HG02763 (cell line): ENCODE measurements around the gene KCNH2.
"Not testable (repeated sequence)": the region's sequence is repeated elsewhere in the genome, so short reads cannot be mapped to it uniquely, and the experiment has no call there.

Experiments used
- ATAC-seq: cut with Tn5 transposase; IDR thresholded peaks from one replicate; pipeline ENCODE4 v1.9.1; 2021; ENCODE audit warnings: mild to moderate bottlenecking, moderate library complexity; ENCODE audit not compliant: unreplicated experiment

KCNH2 gene

DNA sequence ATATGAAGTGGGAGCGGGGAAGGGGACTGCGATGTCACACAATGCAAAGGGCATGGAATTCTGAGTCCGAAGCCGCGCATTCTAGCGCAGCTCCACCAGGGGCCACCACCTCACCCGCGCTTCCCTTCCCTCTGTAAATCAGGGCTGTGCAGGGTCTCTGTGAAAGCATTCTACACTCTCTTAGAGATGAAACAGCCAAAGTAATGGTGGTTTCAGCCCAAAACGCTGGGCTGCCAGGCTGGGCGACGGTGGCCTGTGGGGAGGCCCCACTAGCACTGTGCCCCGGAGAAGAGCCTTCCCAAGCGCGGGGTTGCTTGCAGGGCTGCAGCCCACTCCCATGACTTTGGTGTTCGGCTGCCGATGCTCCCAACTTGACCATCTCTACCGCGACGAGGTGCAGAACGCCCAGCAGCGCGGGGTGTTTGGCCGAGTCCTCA, 34.8 kb upstream of the KCNH2 start:
- ATAC-seq: no peak

- ATAC-seq: no peak
Observed at GRCh38 chr7:151012031-151012692, 34.0 kb upstream of the KCNH2 start.

DNA sequence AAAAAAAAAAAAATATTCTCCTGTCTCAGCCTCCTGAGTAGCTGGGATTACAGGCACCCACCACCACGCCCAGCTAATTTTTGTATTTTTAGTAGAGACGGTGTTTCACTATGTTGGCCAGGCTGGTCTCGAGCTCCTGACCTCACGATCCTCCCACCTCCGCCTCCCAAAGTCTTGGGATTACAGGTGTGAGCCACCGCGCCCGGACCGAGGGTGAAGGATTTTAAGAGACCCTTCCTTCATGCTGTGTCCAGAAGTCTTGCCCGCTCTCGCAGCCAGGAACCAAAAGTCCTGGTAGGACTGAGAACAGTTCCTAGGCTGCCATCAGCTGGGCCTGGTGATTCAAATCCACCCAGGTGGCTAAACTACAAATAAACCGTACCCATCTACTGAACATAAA, 33.5 kb upstream of the KCNH2 start:
- not testable (repeated sequence) for ATAC-seq

DNA sequence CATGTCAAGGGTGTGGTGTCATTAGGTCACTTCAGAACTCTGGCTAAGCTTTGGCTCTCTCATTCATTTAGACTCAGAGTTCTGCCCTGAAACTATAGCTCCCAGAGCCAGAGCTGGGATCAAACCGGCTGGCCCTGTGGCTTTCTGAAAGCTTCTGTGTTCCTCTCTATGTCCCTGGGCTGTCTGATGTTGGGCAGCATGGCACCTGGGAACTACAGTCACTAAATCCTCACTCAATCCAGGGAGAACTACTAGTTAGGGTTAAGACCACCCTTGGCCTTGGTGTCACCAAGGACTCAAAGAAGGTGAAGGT, 32.9 kb upstream of the KCNH2 start:
- ATAC-seq: no peak

DNA sequence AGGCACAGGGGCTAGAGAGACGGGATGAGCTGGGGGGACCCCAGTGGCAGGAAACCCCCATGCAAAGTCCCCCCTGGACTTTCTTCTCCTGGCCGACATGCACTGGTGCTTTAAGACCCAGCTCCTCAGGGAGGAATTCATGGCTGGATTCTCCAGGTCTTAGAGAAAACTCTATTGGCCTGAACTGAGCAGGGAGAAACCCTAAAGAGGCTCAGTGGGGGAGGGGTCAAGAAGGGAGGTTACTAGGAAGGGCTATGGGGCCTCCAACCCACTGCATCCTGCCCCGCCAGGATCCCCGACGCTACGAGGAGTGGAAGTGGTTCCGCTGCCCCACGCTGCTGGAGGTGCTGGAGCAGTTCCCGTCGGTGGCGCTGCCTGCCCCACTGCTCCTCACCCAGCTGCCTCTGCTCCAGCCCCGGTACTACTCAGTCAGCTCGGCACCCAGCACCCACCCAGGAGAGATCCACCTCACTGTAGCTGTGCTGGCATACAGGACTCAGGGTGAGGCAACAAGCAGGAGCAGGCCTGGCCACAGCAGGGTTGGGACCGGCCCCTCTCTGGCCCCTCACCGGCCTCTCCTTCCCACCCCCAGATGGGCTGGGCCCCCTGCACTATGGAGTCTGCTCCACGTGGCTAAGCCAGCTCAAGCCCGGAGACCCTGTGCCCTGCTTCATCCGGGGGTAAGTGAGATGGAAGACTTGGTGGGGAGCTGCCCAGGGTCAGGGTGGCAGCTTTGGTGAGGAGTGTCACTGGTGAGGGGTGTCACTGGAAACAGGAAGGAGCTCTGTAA, 32.4 kb upstream of the KCNH2 start:
- ATAC-seq: no peak

- no peak for ATAC-seq
Observed at GRCh38 chr7:151010037-151010306, 31.9 kb upstream of the KCNH2 start.

- no peak for ATAC-seq
Observed at GRCh38 chr7:151009327-151010036, 31.4 kb upstream of the KCNH2 start.

GRCh38 chr7:151008511-151009323, 30.6 kb upstream of the KCNH2 start:
- ATAC-seq: no peak

GRCh38 chr7:151008143-151008510, 30.0 kb upstream of the KCNH2 start:
- no peak for ATAC-seq

- no peak for ATAC-seq
Observed at GRCh38 chr7:151007469-151007898, 29.4 kb upstream of the KCNH2 start.

GRCh38 chr7:151006590-151007300, 28.6 kb upstream of the KCNH2 start:
- no peak for ATAC-seq

GRCh38 chr7:151005566-151005965, 27.4 kb upstream of the KCNH2 start:
- ATAC-seq: no peak

DNA sequence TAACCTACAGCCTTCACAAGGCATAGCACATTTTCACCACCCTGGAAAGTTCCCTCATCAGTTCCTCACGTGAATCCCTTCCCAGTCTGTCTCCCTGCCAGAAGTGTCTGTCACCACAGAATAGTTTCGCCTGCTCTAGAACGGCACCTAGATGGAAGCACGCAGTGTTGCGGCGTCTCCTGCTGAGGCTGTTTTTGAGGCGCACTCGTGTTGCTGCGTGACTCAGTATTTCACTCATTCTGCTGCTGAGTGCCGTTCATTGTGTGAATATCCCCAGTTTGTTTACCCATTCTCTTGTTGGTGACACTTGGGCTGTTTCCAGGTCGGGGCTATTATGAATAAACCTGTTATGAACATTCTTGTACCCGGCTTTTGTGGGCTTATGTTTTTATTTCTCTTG, 25.5 kb upstream of the KCNH2 start:
- no peak for ATAC-seq

GRCh38 chr7:151001546-151001945, 23.4 kb upstream of the KCNH2 start:
- ATAC-seq: no peak

DNA sequence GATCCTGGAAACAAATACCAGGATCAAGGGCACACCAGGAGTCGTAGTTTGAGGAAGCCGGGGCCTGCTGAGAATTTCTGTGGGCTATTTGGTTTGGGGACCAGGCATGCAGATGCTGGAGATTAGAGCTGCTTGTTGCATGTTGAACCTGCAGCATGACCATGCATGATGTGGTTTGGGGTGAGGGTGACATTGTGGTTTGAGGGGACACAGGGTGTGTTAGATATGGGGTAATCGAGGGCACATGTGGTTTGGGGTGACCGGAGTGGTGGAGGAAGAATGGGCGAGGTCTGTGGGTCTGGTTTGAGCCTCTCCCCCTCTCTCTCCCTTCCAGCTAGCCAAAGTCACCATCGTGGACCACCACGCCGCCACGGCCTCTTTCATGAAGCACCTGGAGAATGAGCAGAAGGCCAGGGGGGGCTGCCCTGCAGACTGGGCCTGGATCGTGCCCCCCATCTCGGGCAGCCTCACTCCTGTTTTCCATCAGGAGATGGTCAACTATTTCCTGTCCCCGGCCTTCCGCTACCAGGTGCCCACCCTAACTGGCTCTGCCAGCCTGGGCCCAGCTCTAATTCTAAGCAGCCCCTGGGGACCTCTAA, 22.9 kb upstream of the KCNH2 start:
- ATAC-seq: no peak

DNA sequence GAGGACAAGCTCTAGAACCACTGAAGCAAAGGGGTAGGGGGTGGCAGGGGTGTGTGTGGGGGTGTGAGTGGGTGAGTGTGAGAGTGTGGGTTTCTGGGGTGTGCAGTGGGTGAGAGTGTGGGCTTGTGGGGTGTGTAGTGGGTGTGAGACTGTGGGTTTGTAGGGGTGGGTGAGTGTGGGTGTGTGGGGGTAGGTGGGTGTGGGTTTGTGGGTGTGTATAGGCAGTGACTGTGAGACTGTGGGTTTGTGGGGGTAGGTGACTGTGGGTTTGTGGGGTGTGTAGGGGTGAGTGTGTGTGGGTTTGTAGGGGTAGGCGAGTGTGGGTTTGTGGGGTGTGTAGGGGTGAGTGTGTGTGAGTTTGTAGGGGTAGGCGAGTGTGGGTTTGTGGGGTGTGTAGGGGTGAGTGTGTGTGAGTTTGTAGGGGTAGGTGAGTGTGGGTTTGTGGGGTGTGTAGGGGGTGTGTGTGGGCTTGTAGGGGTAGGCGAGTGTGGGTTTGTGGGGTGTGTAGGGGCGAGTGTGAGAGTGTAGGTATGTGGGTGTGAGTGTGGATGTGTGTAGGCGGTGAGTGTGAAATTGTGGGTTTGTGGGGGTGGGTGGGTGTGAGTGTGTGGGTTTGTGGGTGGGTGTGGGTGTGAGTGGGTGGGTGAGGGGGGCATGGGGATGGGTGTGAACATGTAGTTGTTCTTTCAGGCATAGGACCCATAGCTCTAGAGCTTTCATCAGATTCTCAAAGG, 21.5 kb upstream of the KCNH2 start:
- ATAC-seq: no peak

DNA sequence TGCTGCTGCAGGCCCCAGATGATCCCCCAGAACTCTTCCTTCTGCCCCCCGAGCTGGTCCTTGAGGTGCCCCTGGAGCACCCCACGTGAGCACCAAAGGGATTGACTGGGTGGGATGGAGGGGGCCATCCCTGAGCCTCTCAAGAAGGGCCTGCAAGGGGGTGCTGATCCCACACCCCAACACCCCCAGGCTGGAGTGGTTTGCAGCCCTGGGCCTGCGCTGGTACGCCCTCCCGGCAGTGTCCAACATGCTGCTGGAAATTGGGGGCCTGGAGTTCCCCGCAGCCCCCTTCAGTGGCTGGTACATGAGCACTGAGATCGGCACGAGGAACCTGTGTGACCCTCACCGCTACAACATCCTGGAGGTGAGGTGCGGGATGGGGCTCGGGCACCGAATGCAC, 20.9 kb upstream of the KCNH2 start:
- no peak for ATAC-seq

GRCh38 chr7:150998341-150998740, 20.2 kb upstream of the KCNH2 start:
- no peak for ATAC-seq

- no peak for ATAC-seq
Observed at GRCh38 chr7:150997817-150998216, 19.7 kb upstream of the KCNH2 start.

DNA sequence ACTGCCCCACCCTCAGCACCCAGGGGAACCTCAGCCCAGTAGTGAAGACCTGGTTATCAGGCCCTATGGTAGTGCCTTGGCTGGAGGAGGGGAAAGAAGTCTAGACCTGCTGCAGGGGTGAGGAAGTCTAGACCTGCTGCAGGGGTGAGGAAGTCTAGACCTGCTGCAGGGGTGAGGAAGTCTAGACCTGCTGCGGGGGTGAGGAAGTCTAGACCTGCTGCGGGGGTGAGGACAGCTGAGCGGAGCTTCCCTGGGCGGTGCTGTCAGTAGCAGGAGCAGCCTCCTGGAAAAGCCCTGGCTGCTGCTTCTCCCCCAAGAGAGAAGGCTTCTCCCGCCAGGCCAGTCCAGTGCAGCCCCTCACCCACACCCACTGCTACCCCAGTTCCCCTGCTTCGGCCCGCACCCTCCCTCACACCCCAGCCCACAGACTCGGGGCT, 19.0 kb upstream of the KCNH2 start:
- no peak for ATAC-seq
